Smooth muscle cell (in vitro differentiated cells): ENCODE measurements around the gene FEM1B. TPM values are rescaled to one million over a fixed set of nuclear protein-coding genes. Genes with fewer than 3 reads are reported as not detected.

Experiments used
- DNase-seq: peaks from one replicate; lab custom pipeline; 2025; ENCODE audit not compliant: unreplicated experiment; lab: John Stamatoyannopoulos, UW
- H2AFZ ChIP-seq: fragments of 200-600 bp; sonication (generic); 2 replicates; pipeline ENCODE4 v1.6.0; 2016; ENCODE audit warnings: antibody characterized with exemption, low read depth, mild to moderate bottlenecking
- H3F3A ChIP-seq: fragments of 200-600 bp; sonication (generic); 2 replicates; pipeline ENCODE4 v1.6.0; 2017; ENCODE audit warnings: antibody characterized with exemption, low read depth
- H3K27ac ChIP-seq: fragments of 200-600 bp; sonication (generic); 2 replicates; pipeline ENCODE4 v1.5.1; 2016; ENCODE audit warnings: low read depth, mild to moderate bottlenecking
- H3K27me3 ChIP-seq: fragments of 200-600 bp; sonication (generic); 2 replicates; pipeline ENCODE4 v1.6.1; 2016; ENCODE audit warnings: low read depth, mild to moderate bottlenecking
- H3K36me3 ChIP-seq: fragments of 200-600 bp; sonication (generic); 2 replicates; pipeline ENCODE4 v1.5.1; 2016; ENCODE audit warnings: low read depth
- H3K4me1 ChIP-seq: fragments of 200-600 bp; sonication (generic); 2 replicates; pipeline ENCODE4 v1.5.1; 2016; ENCODE audit warnings: low read depth
- H3K4me2 ChIP-seq: fragments of 200-600 bp; sonication (generic); 2 replicates; pipeline ENCODE4 v1.6.0; 2016; ENCODE audit warnings: mild to moderate bottlenecking
- H3K4me3 ChIP-seq: fragments of 200-600 bp; sonication (generic); 2 replicates; pipeline ENCODE4 v1.5.1; 2016; ENCODE audit warnings: mild to moderate bottlenecking
- H3K79me2 ChIP-seq: fragments of 200-600 bp; sonication (generic); 2 replicates; pipeline ENCODE4 v1.6.0; 2016; ENCODE audit warnings: low read depth, mild to moderate bottlenecking
- H3K9ac ChIP-seq: fragments of 200-600 bp; sonication (generic); 2 replicates; pipeline ENCODE4 v1.6.0; 2016; ENCODE audit warnings: low read depth
- H3K9me3 ChIP-seq: fragments of 200-600 bp; sonication (generic); replicated peaks from 2 replicates; pipeline ENCODE4 v1.5.1; 2016; ENCODE audit warnings: low read depth
- H4K20me1 ChIP-seq: fragments of 200-600 bp; sonication (generic); 2 replicates; pipeline ENCODE4 v1.6.0; 2016; ENCODE audit warnings: low read depth
- CTCF ChIP-seq: fragments of 200-600 bp; sonication (generic); IDR thresholded peaks from 2 replicates; pipeline ENCODE4 v1.5.1; 2017; ENCODE audit warnings: borderline replicate concordance, mild to moderate bottlenecking, antibody characterized with exemption; ENCODE audit not compliant: insufficient read depth, poor library complexity, severe bottlenecking
- WGBS: methylation state at CpG from one replicate; pipeline ENCODE4 v1.1.7; 2016; ENCODE audit warnings: low lambda C conversion rate; 5-methylcytosine and 5-hydroxymethylcytosine counted together
- polyA plus RNA-seq: library from polyadenylated mRNA; unstranded; fragments of >200 nt; fragmentation: Nextera tagmentation; extraction: Ambion mirVana; gene quantifications from 2 replicates; pipeline ENCODE4 v1.2.1, GENCODE V29; 2016
- total RNA-seq: library from RNA; depleted of rRNA; stranded (reverse); fragments of >200 nt; gene quantifications from 2 replicates; pipeline ENCODE4 v1.2.3, GENCODE V29; 2014

Gene FEM1B
- total and polyA plus RNA-seq, 2 experiments from 2014 or later, result 13.0 to 41.4 TPM

GRCh38 chr15:68307131-68307928, 29.8 kb downstream of the FEM1B start:
- Histone ChIP-seq H3K27ac (no peak overlapping the region), H3K4me1 (no peaks in the 10 kb centered on the region), H3K36me3 (peaks cover 2% of the 10 kb centered on the region), H3K4me3 (no peak overlapping the region), H4K20me1 (no peaks in the 10 kb centered on the region), H2AFZ (no peak overlapping the region), H3K9me3 (no peaks in the 10 kb centered on the region), H3K79me2 (no peaks in the 10 kb centered on the region), H3K9ac (no peak overlapping the region), H3K27me3 (no peaks in the 10 kb centered on the region), H3F3A (no peaks in the 10 kb centered on the region), H3K4me2 (no peak overlapping the region)
- WGBS, result 85% methylated on average over 14 of the region's 14 CpGs
- no peak for TF ChIP-seq CTCF
- no peak for DNase-seq

DNA sequence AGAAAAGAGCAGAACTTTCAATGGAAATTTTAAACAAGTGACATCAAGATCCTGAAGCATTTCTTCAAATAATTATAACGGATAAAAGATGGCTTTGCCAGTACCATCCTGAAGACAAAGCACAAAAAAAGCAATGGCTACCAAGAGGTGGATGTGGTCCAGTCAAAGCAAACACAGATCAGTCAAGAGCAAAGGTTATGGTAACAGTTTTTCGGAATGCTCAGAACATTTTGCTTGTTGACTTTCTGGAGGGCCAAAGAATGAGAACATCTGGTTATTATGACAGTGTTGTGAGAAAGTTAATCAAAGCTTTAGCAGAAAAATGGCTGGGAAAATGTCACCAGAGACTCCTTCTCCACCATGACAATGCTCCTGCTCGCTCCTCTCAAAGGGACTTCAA, 31.5 kb downstream of the FEM1B start:
- Histone ChIP-seq H3K9me3 (no peaks in the 10 kb centered on the region), H3K79me2 (no peaks in the 10 kb centered on the region), H2AFZ (no peak overlapping the region), H4K20me1 (no peaks in the 10 kb centered on the region), H3K4me1 (peaks cover 11% of the 10 kb centered on the region), H3K9ac (no peak overlapping the region), H3K36me3 (peaks cover 2% of the 10 kb centered on the region), H3F3A (no peaks in the 10 kb centered on the region), H3K27ac (no peak overlapping the region), H3K27me3 (no peaks in the 10 kb centered on the region), H3K4me2 (no peak overlapping the region), H3K4me3 (no peak overlapping the region)
- DNase-seq, result no peak
- 95% methylated on average over 3 of the region's 3 CpGs for WGBS
- no peak for TF ChIP-seq CTCF

DNA sequence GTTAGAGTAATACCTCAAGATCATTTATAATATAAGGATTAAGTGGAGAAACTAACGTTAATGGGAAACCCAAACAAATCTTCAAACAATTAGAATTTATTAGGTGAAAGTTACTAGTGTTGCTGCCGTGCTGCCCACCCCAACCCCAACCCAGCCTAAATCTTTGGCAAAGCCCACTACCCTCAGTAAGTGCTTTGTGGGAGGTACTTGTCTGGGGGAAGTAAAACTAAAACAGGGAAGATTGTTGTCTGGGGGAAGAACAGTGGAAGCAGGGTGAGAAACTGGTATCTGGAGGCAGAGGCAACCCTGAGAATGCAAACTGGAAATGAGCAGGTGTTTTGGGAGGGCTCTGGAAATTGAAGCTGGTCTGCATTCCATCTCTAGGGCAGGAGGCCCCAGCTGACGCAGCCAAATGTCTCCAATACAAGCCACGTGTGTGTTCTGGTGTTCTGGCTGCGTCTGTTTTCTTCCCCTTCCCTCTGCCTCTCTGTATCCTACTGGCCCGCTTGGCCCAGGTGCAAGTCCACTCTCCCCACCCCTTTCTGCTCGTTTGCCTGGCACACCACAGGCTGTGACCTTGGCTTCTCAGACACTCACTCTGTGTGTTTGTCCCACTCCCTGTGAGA, 32.7 kb downstream of the FEM1B start:
- Histone ChIP-seq H3K4me3 (no peak overlapping the region), H3K36me3 (peaks cover 2% of the 10 kb centered on the region), H3K9me3 (no peaks in the 10 kb centered on the region), H3K79me2 (no peaks in the 10 kb centered on the region), H3K9ac (no peak overlapping the region), H4K20me1 (no peaks in the 10 kb centered on the region), H3K4me2 (no peak overlapping the region), H3K4me1 (peaks cover 13% of the 10 kb centered on the region), H2AFZ (no peak overlapping the region), H3K27ac (no peak overlapping the region), H3K27me3 (no peaks in the 10 kb centered on the region), H3F3A (no peaks in the 10 kb centered on the region)
- TF ChIP-seq CTCF, result no peak
- DNase-seq, result no peak
- whole genome bisulfite sequencing, result 69% methylated on average over 7 of the region's 7 CpGs
